Activated T-cell treated with anti-CD3 and anti-CD28 coated beads, Interleukin-2, amount 50 U/mL, for 72 hours (primary cell): ENCODE data around the gene AMN1. TPM values are rescaled to one million over a fixed set of nuclear protein-coding genes. Genes with fewer than 3 reads are reported as not detected.
A peak's percentile ranks its signal among the peaks of the same experiment; 100 is the strongest.

Source experiments
- ATAC-seq, 2 donors: fragments of 150-1000 bp; cut with Tn5 transposase; replicated peaks in 1 of 2; 2 replicates each; pipeline ENCODE4 v1.10.0; 2021; ENCODE audit warnings: moderate library complexity in 2 of 2, mild to moderate bottlenecking in 1 of 2
- DNase-seq, 2 donors: peaks; one replicate each; pipeline ENCODE4 v3.0.0; 2021 to 2022; ENCODE audit warnings: mixed read lengths in 1 of 2
- H3K27ac Mint-ChIP-seq: one replicate; pipeline ENCODE4 v1.8.0; 2022; ENCODE audit warnings: mild to moderate bottlenecking, moderate library complexity, mixed read lengths
- H3K27me3 Mint-ChIP-seq: one replicate; pipeline ENCODE4 v1.8.0; 2022; ENCODE audit warnings: low read depth, mixed read lengths
- H3K36me3 Mint-ChIP-seq, 2 donors: one replicate each; pipeline ENCODE4 v1.8.0; 2022; ENCODE audit warnings: mixed read lengths in 2 of 2, mild to moderate bottlenecking in 1 of 2; ENCODE audit not compliant: insufficient read depth in 2 of 2
- H3K4me1 Mint-ChIP-seq: one replicate; pipeline ENCODE4 v1.8.0; 2022; ENCODE audit warnings: low read depth, mixed read lengths
- H3K4me3 Mint-ChIP-seq, 2 donors: one replicate each; pipeline ENCODE4 v1.8.0; 2022; ENCODE audit warnings: mild to moderate bottlenecking in 2 of 2, mixed read lengths in 2 of 2, moderate library complexity in 2 of 2
- H3K9me3 Mint-ChIP-seq, 2 donors: one replicate each; pipeline ENCODE4 v1.8.0; 2022; ENCODE audit warnings: mixed read lengths in 2 of 2
- total RNA-seq, 2 donors: library from RNA; stranded (reverse); gene quantifications; one replicate each; pipeline ENCODE4 v1.2.3, GENCODE V29; 2022

AMN1 gene
- total RNA-seq, 2 donors from 2014 or later: 4.2 to 4.5 TPM

DNA sequence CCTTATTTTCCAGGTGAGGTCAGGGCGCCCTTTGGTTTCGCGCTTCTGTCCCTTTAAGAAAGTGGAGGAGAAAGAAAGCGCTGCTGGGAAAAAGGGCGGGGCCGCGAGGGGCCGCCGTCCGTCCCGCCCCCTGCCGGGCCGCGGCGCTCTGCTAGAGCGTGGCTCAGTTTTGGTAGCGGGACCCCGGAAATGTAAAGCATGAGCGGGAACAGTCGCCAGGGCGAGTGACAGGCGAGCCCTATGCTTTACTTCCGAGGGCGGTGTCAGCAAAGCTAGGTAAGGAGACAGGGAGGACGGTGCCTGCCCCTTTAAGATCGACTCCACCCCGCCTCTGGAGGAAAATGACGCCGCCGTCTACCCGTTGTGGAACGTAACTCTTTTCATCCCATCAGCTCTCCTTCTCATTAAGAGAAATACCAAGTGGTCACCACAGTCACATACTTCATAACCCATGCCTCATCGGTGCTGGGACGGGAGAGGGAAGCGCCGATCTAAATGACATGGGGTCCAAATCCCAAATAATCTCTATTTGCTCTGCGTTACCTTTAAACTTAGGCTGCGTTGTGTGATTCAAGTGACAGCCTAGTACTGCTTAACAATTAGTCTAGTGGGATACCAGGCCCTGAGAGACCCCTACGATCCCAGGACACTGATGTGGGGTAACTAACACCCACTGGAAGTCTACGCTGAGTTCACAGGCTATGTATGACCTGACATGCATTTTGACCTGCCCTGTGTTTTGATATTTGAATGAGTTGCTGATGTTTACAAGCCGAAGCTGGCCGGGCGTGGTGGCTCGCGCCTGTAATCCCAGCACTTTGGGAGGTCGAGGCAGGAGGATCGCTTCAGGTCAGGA lies 69.5 kb downstream of the AMN1 start, which contains the start of gene ETFBKMT:
Gene ETFBKMT (plus strand): TSS at position 602 of the 856 bp plus-strand sequence. CDS start 2,266 bp downstream, outside the sequence.
- Mint-ChIP-seq H3K4me1 (peaks cover 5% of the 10 kb centered on the region), H3K9me3 (no peaks in the 10 kb centered on the region), H3K27me3 (no peaks in the 10 kb centered on the region), H3K27ac (peak within 1 kb of the TSS; percentile 94), H3K36me3 (no peaks in the 10 kb centered on the region), H3K4me3 (peak within 1 kb of the TSS; percentile 88 to 89)
- ATAC-seq (peak; percentile 100), DNase-seq (peak; percentile 94 to 96)

DNA sequence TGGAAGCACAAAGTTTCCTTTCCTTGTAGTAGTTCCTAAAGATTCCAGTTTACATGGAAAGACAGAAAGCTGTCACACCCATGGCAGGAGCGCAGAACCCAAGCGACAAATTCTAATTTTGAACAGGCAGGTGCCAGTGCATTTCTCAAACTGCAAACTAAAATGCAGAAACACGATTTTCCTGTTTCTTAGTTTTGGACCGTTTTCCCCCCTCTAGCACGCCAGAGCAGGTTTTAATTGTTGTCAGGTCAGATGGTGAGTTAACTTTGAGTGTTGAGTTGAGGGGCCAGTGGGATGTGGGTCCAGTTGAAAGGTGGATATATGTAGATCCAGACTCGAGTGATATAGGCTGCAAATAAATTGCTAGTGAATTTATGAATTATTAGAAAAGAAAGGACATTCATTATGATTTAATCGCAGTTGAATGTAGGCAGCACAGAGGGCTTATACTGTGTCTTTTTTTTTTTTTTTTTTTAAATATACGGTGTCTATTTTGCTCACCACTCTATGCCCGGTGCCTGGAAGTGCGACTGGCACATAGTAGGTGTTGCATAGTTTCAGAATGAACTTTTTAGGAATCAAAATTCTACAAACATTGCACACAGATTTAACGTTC lies 70.2 kb downstream of the AMN1 start:
- H3K27ac Mint-ChIP-seq: peak overlapping the region; percentile 94
- no peaks in the 10 kb centered on the region for H3K27me3 Mint-ChIP-seq
- peak overlapping the region; percentile 88 to 89 for H3K4me3 Mint-ChIP-seq
- H3K4me1 Mint-ChIP-seq: peaks cover 6% of the 10 kb centered on the region
- no peaks in the 10 kb centered on the region for H3K36me3 Mint-ChIP-seq
- no peaks in the 10 kb centered on the region for H3K9me3 Mint-ChIP-seq
- DNase-seq (no peak), ATAC-seq (peak; percentile 3 to 10)

DNA sequence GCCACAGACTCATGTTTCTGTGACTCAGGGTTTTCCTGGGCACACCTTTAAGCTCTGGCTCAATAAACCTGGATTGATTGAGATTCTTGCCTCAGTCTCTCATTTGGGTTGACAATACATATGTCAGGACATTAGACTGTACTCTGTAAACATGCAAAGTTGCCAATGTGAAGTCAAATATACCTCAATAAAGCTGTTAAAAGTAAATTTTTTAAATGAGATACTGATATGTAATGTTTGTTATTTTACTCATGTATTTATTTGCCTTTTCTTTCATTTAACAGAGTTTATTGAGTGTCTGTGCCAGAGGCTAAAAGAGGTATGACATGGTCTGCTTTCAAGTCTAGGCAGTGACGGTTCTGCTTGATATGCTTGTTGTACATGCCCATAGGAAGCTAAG lies 73.0 kb downstream of the AMN1 start:
- H3K4me1 Mint-ChIP-seq: peaks cover 19% of the 10 kb centered on the region
- H3K27me3 Mint-ChIP-seq: peaks cover 13% of the 10 kb centered on the region
- H3K4me3 Mint-ChIP-seq: no peak overlapping the region
- no peaks in the 10 kb centered on the region for H3K9me3 Mint-ChIP-seq
- H3K36me3 Mint-ChIP-seq: no peaks in the 10 kb centered on the region
- H3K27ac Mint-ChIP-seq: no peak overlapping the region
- no peak for DNase-seq
- ATAC-seq: no peak

DNA sequence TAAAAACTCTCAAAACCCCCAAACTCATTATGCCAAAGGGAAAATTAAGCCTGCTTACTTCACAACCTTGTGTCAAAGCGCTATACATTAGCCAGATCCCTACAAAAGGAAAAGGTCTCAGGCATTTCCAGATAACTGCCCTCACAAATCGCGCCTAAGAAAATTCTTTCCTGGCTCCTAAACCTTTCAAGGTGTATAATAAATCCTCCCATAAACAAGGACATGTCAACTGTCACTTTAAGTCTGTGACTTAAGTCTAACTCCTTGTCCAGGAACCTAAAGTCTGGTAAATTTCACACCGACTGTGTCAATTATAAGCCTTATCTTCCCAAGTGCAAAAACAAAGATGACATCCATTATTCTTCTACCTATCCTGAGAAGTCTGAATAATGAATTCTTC lies 73.6 kb downstream of the AMN1 start:
- no peak overlapping the region for H3K27ac Mint-ChIP-seq
- ATAC-seq: no peak

DNA sequence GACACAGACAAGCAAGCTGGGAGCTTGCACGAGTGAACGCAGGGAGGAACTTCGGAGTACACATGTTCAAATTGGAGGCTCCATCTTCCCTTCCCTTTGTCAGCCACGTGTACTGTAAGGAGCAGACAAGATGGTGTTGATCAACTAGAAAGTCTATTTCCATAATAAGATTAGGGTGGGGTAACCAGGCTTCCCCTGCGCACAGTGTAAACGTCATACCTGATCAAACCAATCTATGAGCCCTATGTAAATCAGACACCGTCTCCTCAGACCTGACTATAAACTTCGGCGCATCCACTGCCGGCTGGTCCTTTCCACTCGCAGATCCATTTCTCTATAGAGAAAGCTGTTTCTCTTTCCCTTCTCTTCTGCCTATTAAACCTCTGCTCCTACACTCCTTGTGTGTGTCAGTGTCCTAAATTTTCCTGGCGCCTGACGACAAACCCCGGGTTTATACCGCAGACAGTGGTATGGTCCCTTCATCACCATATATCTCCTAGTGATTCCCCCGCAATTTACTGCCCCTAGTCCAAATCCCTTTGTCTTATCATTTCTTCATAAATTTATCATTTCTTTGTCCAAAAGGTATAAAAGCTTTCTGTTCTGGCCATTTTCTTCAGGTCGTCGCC lies 76.8 kb downstream of the AMN1 start:
- DNase-seq (no peak), ATAC-seq (no peak)
- H3K4me3 Mint-ChIP-seq: peak overlapping the region in 1 of 2 donors; percentile 38
- H3K9me3 Mint-ChIP-seq: no peaks in the 10 kb centered on the region
- H3K36me3 Mint-ChIP-seq: no peaks in the 10 kb centered on the region
- H3K4me1 Mint-ChIP-seq: peaks cover 14% of the 10 kb centered on the region
- peaks cover 13% of the 10 kb centered on the region for H3K27me3 Mint-ChIP-seq
- no peak overlapping the region for H3K27ac Mint-ChIP-seq

More for the DNA sequence above, 73.6 kb downstream of the AMN1 start:
- Mint-ChIP-seq H3K9me3 (no peaks in the 10 kb centered on the region), H3K27me3 (peaks cover 13% of the 10 kb centered on the region), H3K36me3 (no peaks in the 10 kb centered on the region), H3K4me1 (peaks cover 19% of the 10 kb centered on the region), H3K4me3 (no peak overlapping the region)
- no peak for DNase-seq

DNA sequence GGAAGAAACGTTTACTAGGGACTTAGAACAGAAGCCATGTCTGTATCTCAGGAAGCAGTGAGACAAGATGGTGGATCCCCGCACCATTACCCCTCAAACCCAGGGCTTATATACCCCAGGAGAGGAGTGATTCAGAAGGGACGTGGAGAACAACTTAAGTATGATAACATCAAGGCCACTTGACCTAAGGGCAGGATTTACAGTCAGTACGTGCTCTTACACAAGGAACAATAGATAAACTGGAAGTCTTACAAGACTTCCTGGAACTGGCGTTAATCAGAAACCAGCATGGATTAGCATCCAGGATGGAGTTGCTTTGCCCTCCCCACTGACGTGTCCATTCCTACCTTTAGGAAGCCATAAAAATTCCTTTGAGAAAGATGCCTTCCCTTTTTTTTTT lies 77.9 kb downstream of the AMN1 start:
- Mint-ChIP-seq H3K4me1 (peaks cover 14% of the 10 kb centered on the region), H3K27ac (no peak overlapping the region), H3K36me3 (no peaks in the 10 kb centered on the region), H3K27me3 (peaks cover 13% of the 10 kb centered on the region), H3K4me3 (no peak overlapping the region), H3K9me3 (no peaks in the 10 kb centered on the region)
- no peak for DNase-seq
- ATAC-seq: no peak

DNA sequence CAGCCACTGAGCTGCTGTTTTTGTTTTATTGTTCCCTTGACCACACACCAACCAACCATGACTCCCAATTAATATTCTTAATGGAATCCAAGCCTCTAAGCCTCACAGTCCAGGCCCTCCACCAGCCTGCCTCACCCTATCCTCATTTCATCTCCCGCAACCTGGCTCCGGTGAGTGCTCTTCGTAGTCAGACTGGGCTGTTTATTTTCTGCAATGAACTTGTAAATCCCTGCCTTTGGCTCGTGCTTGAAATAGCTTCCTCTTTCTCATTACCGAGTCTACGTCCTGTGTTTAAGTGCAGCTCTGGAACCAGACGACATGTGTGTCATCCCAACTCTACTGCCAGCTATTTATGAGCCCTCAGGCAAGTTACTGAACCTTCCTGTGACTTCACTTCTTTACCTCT lies 81.7 kb downstream of the AMN1 start:
- H3K9me3 Mint-ChIP-seq: no peaks in the 10 kb centered on the region
- H3K36me3 Mint-ChIP-seq: no peaks in the 10 kb centered on the region
- H3K27me3 Mint-ChIP-seq: peaks cover 8% of the 10 kb centered on the region
- H3K4me3 Mint-ChIP-seq: no peak overlapping the region
- no peaks in the 10 kb centered on the region for H3K4me1 Mint-ChIP-seq
- ATAC-seq: no peak
- DNase-seq: no peak
- no peak overlapping the region for H3K27ac Mint-ChIP-seq

DNA sequence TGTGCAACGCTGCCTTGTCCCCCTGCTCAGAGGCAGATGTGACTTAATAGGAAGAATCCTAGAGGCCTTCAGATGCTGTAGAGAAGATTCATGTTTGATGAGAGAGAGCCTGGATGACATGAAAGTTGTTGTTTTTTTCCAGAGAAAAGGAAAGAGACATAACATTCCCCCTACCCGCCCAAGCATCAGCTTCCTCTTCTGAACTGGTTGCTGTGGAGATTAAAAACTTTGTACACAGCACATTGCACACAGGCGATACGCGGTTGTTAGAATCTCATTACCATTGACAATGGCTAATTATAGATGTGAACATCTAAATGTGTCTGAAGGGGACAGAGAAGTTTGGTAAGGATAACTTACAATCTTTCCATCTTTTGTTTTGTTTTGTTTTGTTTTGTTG lies 82.9 kb downstream of the AMN1 start:
- no peaks in the 10 kb centered on the region for H3K27me3 Mint-ChIP-seq
- no peaks in the 10 kb centered on the region for H3K9me3 Mint-ChIP-seq
- H3K36me3 Mint-ChIP-seq: no peaks in the 10 kb centered on the region
- H3K4me1 Mint-ChIP-seq: no peaks in the 10 kb centered on the region
- H3K27ac Mint-ChIP-seq: no peak overlapping the region
- H3K4me3 Mint-ChIP-seq: no peak overlapping the region
- no peak for DNase-seq
- ATAC-seq: no peak

DNA sequence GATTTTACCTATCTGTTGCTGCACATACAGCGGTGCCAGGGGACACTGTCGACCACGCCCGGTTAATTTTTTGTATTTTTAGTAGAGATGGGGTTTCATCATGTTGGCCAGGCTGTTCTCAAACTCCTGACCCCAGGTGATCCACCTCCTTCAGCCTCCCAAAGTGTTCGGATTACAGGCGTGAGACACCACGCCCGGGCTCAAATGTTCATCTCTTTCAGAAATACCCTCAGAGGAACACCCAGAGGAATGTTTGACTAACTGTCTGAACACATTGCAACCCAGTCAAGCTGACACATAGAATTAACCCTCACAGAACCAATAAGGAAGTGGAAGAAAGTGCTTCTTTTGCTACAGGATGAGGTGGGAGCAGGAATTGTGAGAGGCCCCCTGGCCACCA lies 84.3 kb downstream of the AMN1 start:
- no peaks in the 10 kb centered on the region for H3K36me3 Mint-ChIP-seq
- DNase-seq: no peak
- H3K4me1 Mint-ChIP-seq: no peaks in the 10 kb centered on the region
- no peaks in the 10 kb centered on the region for H3K9me3 Mint-ChIP-seq
- no peak for ATAC-seq
- H3K27me3 Mint-ChIP-seq: no peaks in the 10 kb centered on the region
- no peak overlapping the region for H3K4me3 Mint-ChIP-seq
- H3K27ac Mint-ChIP-seq: no peak overlapping the region

DNA sequence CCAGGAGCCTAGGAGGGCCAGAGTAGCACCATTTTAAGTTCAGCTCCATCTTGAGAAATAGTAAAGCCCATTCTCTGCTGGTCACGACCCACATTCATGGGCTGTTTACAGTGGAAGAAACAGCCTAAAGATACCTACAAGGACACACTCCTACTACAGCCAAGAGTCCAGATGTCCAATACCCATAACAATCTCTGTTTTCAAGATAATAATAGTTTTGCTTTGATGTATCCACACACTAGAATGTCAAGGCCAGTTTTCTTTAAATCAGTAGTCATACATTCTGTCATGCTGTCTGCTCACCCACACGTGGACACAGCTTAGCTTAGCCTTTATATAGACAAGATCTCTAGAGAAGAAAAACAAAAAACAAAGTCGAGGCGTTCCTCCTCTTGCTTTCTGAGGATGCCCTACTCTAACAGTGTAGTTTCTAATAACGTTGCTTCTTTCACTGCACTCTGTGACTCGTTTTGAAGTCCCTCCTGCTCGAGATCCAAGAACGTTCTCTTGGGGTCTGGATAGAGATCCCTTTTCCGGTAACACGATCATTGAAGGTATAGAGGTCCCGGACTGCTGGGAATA lies 87.2 kb downstream of the AMN1 start:
- Mint-ChIP-seq H3K4me3 (no peak overlapping the region), H3K9me3 (no peaks in the 10 kb centered on the region), H3K4me1 (no peaks in the 10 kb centered on the region), H3K27ac (no peak overlapping the region), H3K36me3 (no peaks in the 10 kb centered on the region), H3K27me3 (no peaks in the 10 kb centered on the region)
- ATAC-seq: no peak
- no peak for DNase-seq

DNA sequence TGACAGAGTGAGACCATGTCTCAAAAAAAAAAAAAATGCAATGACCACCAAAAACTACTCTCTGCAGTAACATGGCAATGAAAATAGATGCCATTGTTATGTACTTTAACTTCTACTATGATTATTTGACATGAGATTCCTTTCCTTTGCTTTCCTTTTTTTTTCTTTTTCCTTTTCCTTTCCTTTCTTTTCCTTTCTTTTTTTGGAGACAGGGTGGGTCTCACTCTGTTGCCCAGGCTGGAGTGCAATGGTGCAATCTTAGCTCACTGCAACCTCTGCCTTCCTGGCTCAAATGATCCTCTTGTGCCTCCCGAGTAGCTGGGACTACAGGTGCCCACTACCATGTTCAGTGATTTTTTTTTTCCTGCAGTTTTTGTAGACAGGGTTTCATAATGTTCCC lies 94.2 kb downstream of the AMN1 start:
- Mint-ChIP-seq H3K9me3 (no peaks in the 10 kb centered on the region), H3K4me1 (no peaks in the 10 kb centered on the region), H3K4me3 (no peak overlapping the region), H3K36me3 (no peaks in the 10 kb centered on the region), H3K27ac (no peak overlapping the region), H3K27me3 (no peaks in the 10 kb centered on the region)
- DNase-seq: no peak
- no peak for ATAC-seq

DNA sequence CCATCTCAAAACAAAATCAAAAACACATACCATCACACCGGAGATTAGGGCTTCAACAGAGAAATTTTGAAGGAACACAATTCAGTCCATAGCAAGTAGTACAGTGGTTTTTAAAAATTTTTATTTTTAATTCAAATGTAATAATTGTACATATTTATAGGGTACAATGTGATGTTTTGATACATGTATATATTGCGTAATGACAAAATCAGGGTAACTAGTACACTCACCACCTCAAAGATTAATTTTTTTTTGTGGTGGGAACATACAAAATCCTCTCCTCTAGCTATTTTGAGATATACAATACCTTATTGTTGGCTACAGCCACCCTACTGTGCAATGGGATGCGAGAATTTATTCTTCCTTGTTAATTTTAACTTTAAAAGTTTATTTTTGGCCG lies 95.4 kb downstream of the AMN1 start:
- H3K36me3 Mint-ChIP-seq: no peaks in the 10 kb centered on the region
- no peak for DNase-seq
- H3K27ac Mint-ChIP-seq: no peak overlapping the region
- no peak overlapping the region for H3K4me3 Mint-ChIP-seq
- no peaks in the 10 kb centered on the region for H3K9me3 Mint-ChIP-seq
- H3K27me3 Mint-ChIP-seq: no peaks in the 10 kb centered on the region
- no peak for ATAC-seq
- H3K4me1 Mint-ChIP-seq: no peaks in the 10 kb centered on the region

DNA sequence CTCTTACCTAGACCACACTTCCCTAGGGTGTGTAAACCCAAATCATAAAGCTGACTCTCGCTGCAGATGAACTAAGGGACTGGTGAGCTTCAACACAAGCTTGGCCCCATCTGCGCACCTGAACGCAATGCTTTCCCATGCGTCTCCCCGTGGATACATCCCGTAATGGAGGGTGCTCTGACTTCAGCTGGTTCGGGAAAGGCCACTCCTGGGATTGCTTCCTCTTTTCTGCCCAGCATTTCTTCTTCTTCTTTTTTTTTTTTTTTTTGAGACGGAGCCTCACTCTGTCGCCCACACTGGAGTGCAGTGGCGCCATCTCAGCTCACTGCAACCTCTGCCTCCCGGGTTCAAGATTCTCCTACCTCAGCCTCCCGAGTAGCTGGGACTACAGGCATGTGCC lies 97.0 kb downstream of the AMN1 start:
- ATAC-seq: no peak
- DNase-seq: no peak
- Mint-ChIP-seq H3K36me3 (no peaks in the 10 kb centered on the region), H3K27ac (no peak overlapping the region), H3K9me3 (no peaks in the 10 kb centered on the region), H3K27me3 (no peaks in the 10 kb centered on the region), H3K4me3 (no peak overlapping the region), H3K4me1 (no peaks in the 10 kb centered on the region)
